Stimulated activated CD4-positive, alpha-beta T cell treated with anti-CD3 and anti-CD28 coated beads, TNF-alpha, amount 100 ng/mL, for 4 hours (primary cell): ENCODE measurements around the gene PRKAR2A.
"Not testable (repeated sequence)": the region's sequence is repeated elsewhere in the genome, so short reads cannot be mapped to it uniquely, and the experiment has no call there.

Experiments
- DNase-seq, 3 experiments: peaks; one replicate each; pipeline ENCODE4 v3.0.0-alpha.2; 2020; ENCODE audit warnings: low read depth in 3 of 3

The PRKAR2A gene

GRCh38 chr3:48837163-48837562 is 10.5 kb downstream of the PRKAR2A start:
- DNase-seq, result no peak

- no peak for DNase-seq
Observed at GRCh38 chr3:48835650-48836366, 11.9 kb downstream of the PRKAR2A start.

- no peak for DNase-seq
Observed at GRCh38 chr3:48832684-48833083, 15.0 kb downstream of the PRKAR2A start.

GRCh38 chr3:48830715-48831114 is 17.0 kb downstream of the PRKAR2A start:
- no peak for DNase-seq

- not testable (repeated sequence) for DNase-seq
Observed at GRCh38 chr3:48829525-48829924, 18.1 kb downstream of the PRKAR2A start.

- not testable (repeated sequence) for DNase-seq
Observed at GRCh38 chr3:48827874-48828273, 19.8 kb downstream of the PRKAR2A start.

- no peak for DNase-seq
Observed at GRCh38 chr3:48826451-48826850, 21.2 kb downstream of the PRKAR2A start.

GRCh38 chr3:48820612-48821324 is 26.9 kb downstream of the PRKAR2A start:
- no peak for DNase-seq

- no peak for DNase-seq
Observed at GRCh38 chr3:48819234-48820221, 28.1 kb downstream of the PRKAR2A start.

GRCh38 chr3:48811524-48811923 is 36.1 kb downstream of the PRKAR2A start:
- no peak for DNase-seq

- DNase-seq, result no peak
Observed at GRCh38 chr3:48804930-48805329, 42.7 kb downstream of the PRKAR2A start.

- not testable (repeated sequence) for DNase-seq
Observed at GRCh38 chr3:48800831-48801230, 46.8 kb downstream of the PRKAR2A start.

- DNase-seq, result no peak
Observed at GRCh38 chr3:48798998-48799397, 48.7 kb downstream of the PRKAR2A start.

GRCh38 chr3:48797626-48798025 is 50.0 kb downstream of the PRKAR2A start:
- no peak for DNase-seq

GRCh38 chr3:48795997-48796732 is 51.5 kb downstream of the PRKAR2A start:
- DNase-seq, result no peak

GRCh38 chr3:48793484-48793883 is 54.2 kb downstream of the PRKAR2A start:
- DNase-seq, result not testable (repeated sequence)

- DNase-seq, result no peak
Observed at GRCh38 chr3:48789665-48790064, 58.0 kb downstream of the PRKAR2A start.

GRCh38 chr3:48788544-48789162 is 59.0 kb downstream of the PRKAR2A start:
- no peak for DNase-seq

- DNase-seq, result no peak
Observed at GRCh38 chr3:48784426-48785120, 63.1 kb downstream of the PRKAR2A start.

- DNase-seq, result no peak
Observed at GRCh38 chr3:48783304-48783703, 64.4 kb downstream of the PRKAR2A start.
